NT2/D1 (cell line): ENCODE data around the gene SLC39A11.

Experiments used
- DNase-seq: peaks from one replicate; pipeline ENCODE4 v3.0.0-alpha.2; 2011; ENCODE audit warnings: low read depth, low spot score
- H3K27me3 ChIP-seq: 2 replicates; pipeline ENCODE4 v1.6.0; 2011; ENCODE audit warnings: mild to moderate bottlenecking; ENCODE audit not compliant: insufficient read length, insufficient read depth
- H3K36me3 ChIP-seq: 2 replicates; pipeline ENCODE4 v1.6.1; 2011; ENCODE audit warnings: mild to moderate bottlenecking, low read length, mixed read lengths; ENCODE audit not compliant: insufficient read depth, insufficient read length
- H3K4me1 ChIP-seq: 2 replicates; pipeline ENCODE4 v1.5.1; 2011; ENCODE audit not compliant: insufficient read depth, insufficient read length
- H3K4me3 ChIP-seq: 2 replicates; pipeline ENCODE4 v1.5.1; 2011; ENCODE audit warnings: low read depth; ENCODE audit not compliant: insufficient read length
- H3K9ac ChIP-seq: 2 replicates; pipeline ENCODE4 v1.6.0; 2011; ENCODE audit warnings: low read depth; ENCODE audit not compliant: insufficient read length
- H3K9me3 ChIP-seq: 2 replicates; pipeline ENCODE4 v1.5.1; 2011; ENCODE audit warnings: mild to moderate bottlenecking, low read length; ENCODE audit not compliant: insufficient read depth
- SUZ12 ChIP-seq: IDR thresholded peaks from 2 replicates; pipeline ENCODE4 v1.6.1; 2011; ENCODE audit not compliant: insufficient read length, insufficient read depth; ENCODE audit errors: extremely low read depth
- YY1 ChIP-seq: IDR thresholded peaks from 2 replicates; pipeline ENCODE4 v1.6.1; 2011; ENCODE audit not compliant: insufficient read length, insufficient read depth
- ZNF274 ChIP-seq: IDR thresholded peaks from 2 replicates; pipeline ENCODE4 v1.6.1; 2011; ENCODE audit warnings: mild to moderate bottlenecking, low read depth, low read length

SLC39A11 gene

DNA sequence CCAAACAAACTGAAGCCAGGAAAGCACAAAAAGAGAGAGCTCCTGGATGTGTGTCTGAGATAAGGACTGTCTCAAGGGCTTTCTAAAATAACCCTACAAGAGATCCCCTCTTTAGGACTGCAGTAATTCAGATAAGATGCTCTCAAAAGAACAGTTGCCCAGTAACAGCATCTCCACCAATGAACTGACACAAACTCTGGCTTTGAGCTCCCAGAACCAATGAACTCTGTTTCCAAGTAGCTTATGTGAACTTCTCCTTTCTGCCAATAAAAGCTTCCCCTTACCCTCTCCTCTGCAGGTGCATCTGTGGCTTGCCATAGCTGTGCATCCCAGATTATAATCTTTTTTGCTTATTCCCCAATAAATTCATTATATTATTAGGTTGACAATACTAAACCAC lies 421.5 kb downstream of the SLC39A11 start:
- DNase-seq: no peak
- H3K27me3 ChIP-seq: no peaks in the 10 kb centered on the region
- TF ChIP-seq ZNF274: no peak
- no peak for TF ChIP-seq SUZ12
- no peak for TF ChIP-seq YY1
- no peaks in the 10 kb centered on the region for H3K36me3 ChIP-seq
- H3K9ac ChIP-seq: no peak overlapping the region
- peaks cover 9% of the 10 kb centered on the region; the same call in 1 of the 2 replicates for H3K9me3 ChIP-seq
- no peak overlapping the region for H3K4me3 ChIP-seq
- peaks cover 11% of the 10 kb centered on the region for H3K4me1 ChIP-seq

DNA sequence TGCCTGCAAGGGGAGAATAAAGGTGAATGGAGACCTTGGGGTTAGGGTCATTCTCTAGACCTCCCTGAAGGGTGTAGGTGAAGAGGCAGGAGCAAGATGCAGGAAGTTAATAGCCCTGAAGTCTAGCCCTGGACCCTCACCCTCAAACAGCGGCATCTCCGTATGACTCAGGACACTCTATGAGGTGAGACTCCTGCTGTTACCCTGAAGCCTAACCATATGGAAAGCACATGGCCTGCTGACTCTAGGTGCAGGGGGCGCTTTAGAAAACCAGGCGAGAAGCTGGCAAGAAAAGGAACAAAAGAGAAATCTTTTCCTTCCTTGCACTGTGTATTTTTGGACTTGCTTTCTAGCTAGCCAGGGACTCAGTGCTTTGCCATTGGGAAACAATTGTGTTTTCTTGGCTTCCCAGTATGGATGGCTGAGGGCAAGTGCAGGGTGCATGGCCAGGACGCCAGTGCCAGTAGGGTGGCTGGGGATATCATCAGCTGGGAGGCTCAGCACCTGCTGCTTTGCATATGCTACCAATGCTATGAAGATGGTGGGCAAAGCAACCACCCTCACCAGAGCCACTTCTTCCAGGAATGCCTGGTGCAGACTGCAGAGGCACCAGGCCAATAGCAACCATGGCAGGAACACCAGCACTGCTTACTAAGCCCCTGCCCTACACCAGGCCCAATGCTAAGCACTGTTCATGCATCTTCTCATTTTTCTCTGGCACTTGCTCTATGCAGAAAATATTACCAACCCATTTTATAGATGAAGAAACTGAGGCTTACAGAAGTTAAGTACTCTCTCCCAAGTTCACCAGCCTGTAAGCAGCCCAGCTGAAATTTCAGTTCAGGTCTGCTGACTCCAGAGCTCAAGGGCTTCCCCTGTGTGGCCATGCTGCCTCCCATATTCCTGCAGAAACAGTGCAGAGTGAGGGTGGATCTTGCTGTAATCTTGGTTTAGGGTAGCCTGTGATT lies 425.1 kb downstream of the SLC39A11 start:
- H3K4me3 ChIP-seq: no peak overlapping the region
- peaks cover 18% of the 10 kb centered on the region; the same call in 1 of the 2 replicates for H3K9me3 ChIP-seq
- no peak overlapping the region for H3K9ac ChIP-seq
- no peaks in the 10 kb centered on the region for H3K27me3 ChIP-seq
- no peak for DNase-seq
- no peaks in the 10 kb centered on the region for H3K36me3 ChIP-seq
- TF ChIP-seq SUZ12 (no peak), ZNF274 (no peak), YY1 (no peak)
- H3K4me1 ChIP-seq: peaks cover 11% of the 10 kb centered on the region

DNA sequence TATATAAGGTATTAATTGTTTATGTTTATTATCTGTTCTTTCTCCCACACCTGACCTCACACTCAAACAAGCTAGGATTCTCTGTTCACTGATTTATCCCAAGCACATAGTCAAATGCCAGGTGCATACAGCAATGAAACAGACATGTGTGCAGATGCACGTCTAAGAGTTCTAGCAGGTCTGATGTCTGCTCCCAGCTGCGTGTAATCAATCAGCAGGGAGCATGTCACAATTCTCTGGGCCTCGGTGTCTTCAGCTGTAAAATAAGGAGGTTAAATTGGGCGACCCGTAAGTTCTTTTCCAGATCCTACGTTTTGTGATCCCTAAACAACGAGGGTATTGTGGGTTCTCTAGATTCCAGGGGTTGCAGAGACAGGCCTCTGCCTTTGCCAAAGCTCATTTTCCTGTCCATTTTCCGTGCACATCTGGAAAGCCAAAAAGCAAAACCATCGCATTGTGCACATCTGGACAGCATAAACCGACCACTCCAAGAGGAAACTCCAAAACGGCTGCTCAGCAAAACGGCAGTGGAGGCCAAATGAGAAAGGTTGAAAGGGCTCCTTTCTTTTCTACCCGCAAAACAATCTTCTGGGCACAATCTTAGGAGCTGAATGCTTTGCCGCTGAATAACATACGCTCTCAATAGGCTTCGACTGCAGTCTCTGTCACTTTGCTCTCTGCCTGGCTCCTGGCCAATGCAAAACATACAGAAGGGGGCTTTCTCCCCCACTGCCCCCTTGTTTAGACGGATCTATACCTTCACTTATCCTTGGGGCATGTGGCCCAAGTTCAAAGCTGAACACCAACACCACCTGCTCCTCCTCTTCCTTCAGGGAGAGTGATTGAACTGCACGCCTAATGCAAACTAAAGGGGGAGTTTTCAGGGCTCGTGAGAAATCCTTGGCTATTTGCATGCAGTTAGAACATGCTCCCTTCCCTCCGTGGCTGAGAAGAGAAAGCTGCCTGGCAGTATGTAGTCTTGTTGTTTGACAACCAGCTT lies 426.3 kb downstream of the SLC39A11 start:
- no peaks in the 10 kb centered on the region for H3K36me3 ChIP-seq
- no peak overlapping the region for H3K9ac ChIP-seq
- H3K9me3 ChIP-seq: peaks cover 18% of the 10 kb centered on the region; the same call in 1 of the 2 replicates
- DNase-seq: no peak
- no peaks in the 10 kb centered on the region for H3K27me3 ChIP-seq
- H3K4me1 ChIP-seq: peaks cover 19% of the 10 kb centered on the region
- no peak for TF ChIP-seq YY1
- TF ChIP-seq SUZ12: no peak
- TF ChIP-seq ZNF274: no peak
- H3K4me3 ChIP-seq: no peak overlapping the region

DNA sequence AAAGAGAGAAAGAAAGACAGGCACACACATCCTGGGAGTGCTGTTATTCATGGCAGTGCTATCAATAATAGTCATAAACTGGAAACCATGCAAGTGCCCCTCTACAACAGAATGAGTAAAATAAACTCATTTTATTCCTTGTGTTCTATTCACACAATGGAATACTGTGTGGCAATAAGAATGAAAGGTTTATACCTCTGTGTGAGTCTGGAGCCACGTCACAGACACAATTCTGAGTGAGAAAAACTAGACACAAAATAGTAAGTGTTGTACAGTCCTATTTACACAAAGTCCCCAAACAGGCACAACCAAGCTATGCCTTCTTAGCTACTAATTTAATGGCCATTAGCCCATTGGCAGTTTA lies 429.7 kb downstream of the SLC39A11 start:
- TF ChIP-seq ZNF274: no peak
- no peak for TF ChIP-seq YY1
- TF ChIP-seq SUZ12: no peak
- no peak overlapping the region for H3K4me3 ChIP-seq
- 0 out of 2 replicates have a peak, but pooled peaks cover 9% of the 10 kb centered on the region for H3K9me3 ChIP-seq
- DNase-seq: no peak
- H3K4me1 ChIP-seq: peaks cover 38% of the 10 kb centered on the region
- no peak overlapping the region for H3K9ac ChIP-seq
- H3K36me3 ChIP-seq: no peaks in the 10 kb centered on the region
- no peaks in the 10 kb centered on the region for H3K27me3 ChIP-seq

DNA sequence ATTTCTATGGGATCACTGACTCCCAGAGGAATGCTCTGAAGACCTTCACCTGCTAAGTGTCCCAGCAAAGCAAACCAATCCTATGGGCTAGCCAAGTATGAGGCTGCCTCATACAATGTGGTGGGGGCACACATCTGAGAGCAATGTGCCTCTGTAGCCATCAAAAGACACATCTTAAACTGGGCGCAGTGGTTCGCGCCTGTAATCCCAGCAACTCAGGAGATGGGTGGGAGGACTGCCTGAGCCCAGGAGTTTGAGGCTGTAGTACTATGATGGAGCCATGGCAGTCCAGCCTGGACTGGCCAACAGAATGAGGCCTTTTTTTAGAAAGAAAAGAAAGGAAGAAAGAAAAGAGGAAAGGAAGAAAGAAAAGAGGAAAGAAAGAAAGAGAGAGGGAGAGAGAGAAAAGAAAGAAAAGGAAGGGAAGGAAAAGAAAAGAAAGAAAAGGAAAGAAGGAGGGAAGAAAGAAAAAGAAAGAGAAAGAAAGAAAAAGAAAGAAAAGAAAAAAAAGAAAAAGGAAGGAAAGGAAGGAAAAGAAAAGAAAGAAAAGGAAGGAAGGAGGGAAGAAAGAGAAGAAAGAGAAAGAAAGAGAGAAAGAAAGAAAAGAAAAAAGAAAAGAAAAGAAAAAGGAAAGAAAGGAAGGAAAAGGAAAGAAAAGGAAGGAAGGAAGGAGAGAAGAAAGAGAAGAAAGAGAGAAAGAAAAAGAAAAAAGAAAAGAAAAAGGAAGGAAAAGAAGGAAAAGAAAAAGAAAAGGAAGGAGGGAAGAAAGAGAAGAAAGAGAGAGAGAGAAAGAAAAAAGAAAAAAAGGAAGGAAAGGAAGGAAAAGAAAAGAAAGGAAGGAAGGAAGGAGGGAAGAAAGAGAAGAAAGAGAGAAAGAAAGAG lies 430.3 kb downstream of the SLC39A11 start:
- Histone ChIP-seq H3K36me3 (no peaks in the 10 kb centered on the region), H3K4me3 (no peak overlapping the region), H3K9me3 (0 out of 2 replicates have a peak, but pooled peaks cover 9% of the 10 kb centered on the region), H3K9ac (no peak overlapping the region), H3K27me3 (no peaks in the 10 kb centered on the region), H3K4me1 (peaks cover 34% of the 10 kb centered on the region)
- no peak for DNase-seq
- no peak for TF ChIP-seq YY1
- no peak for TF ChIP-seq ZNF274
- TF ChIP-seq SUZ12: no peak

DNA sequence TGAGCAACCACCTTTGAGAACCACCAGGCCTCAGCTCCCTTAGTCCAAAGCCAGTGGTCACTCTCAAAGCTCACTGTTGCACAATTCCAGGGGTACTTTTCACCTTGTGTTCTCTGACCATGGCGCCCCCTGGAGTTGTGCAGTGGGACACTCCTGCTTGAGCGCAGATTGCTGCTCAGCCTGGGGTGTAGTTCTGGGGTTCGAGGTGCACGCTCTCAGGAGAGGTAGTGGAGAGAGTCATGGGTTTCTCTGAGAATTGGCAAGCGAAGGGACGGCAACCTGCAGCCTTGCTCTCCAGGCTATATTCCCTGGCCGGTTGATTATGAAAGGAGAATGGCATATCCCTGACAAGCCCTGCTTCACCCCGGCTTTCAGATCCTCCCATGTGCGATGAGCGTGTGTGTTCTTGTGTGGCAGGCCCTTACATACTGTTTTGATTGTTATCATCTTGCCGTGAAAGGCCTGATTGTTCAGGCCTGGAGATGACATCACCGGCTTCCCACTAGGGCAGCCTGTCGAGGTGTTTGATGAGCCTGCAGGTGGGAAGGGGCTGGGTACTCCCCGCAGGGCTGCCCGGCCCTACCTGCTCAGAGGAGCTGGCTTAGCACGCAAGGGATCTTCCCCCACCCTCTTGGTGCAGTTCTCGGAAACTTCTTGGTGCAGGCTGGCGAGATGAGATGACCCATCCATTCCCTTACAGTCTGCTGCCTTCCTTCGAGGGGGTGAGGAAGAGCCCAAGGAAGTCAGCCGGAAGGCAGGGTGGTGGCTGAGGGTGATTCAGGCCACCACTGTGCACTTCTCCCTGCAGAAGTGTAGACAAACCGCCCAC lies 431.2 kb downstream of the SLC39A11 start:
- TF ChIP-seq SUZ12 (no peak), YY1 (no peak), ZNF274 (no peak)
- Histone ChIP-seq H3K4me1 (peaks cover 27% of the 10 kb centered on the region), H3K9ac (no peak overlapping the region), H3K4me3 (no peak overlapping the region), H3K36me3 (no peaks in the 10 kb centered on the region), H3K27me3 (no peaks in the 10 kb centered on the region), H3K9me3 (0 out of 2 replicates have a peak, but pooled peaks cover 9% of the 10 kb centered on the region)
- DNase-seq: no peak
